Measurements from ENCODE around the gene UNK. TPM values are rescaled to one million over a fixed set of nuclear protein-coding genes. Genes with fewer than 3 reads are reported as not detected.

UNK gene
- total and polyA plus RNA-seq, 2 of the 13 experiments (the other 11 are each of a cell fraction or from before 2014, with no cell fraction given) = 31.6 to 33.0 TPM

DNA sequence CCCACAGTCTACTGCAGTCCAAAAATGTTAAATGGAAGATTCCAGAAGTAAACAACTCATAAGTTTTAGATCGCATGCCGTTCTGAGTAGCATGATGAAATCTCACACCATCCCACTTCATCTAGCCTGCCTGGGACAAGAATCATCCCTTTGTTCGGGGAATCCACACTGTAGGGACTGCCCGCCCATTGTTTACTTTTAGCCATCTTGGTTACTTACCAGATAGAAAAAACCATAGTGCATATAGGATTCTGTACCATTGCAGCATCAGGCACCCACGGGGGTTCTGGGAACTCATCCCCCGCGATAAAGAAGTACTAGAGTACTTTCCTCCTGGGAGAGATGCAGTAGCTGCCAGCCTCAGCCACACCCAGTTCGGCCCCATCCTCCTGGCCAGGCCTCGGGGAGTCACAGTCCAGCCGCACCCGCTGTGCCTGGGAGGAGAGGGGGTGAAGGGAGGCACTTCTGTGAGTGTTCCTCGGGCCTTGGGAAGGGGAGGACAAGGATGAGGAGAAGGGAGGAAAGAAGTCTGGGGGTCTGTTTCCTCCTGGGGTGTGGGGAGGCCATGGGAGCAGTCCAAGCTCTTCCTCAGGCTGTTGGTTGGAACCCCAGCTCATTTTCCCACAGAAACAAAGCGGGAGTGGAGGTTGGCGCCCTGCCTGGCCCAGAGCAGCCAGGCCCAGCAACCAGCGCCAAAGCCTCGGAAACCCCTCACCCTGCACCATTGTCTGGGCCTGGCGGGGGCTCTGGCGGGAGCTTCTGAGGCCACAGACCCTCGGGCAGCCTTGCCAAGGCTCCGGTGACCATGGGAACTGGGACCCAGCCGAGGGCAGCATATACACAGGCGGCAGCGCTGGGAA lies 84.9 kb downstream of the UNK start (continued):
- TF ChIP-seq, protein P1, sequence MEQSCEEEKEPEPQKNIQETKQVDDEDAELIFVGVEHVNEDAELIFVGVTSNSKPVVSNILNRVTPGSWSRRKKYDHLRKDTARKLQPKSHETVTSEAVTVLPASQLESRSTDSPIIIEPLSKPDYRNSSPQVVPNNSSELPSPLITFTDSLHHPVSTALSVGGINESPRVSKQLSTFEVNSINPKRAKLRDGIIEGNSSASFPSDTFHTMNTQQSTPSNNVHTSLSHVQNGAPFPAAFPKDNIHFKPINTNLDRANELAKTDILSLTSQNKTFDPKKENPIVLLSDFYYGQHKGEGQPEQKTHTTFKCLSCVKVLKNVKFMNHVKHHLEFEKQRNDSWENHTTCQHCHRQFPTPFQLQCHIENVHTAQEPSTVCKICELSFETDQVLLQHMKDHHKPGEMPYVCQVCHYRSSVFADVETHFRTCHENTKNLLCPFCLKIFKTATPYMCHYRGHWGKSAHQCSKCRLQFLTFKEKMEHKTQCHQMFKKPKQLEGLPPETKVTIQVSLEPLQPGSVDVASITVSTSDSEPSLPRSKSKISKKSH (CRISPR knock-in tag; IDR thresholded peaks at IDR 0.05; ENCODE audit: borderline replicate concordance) = peak; percentile 88
- TF ChIP-seq ZNF574 (CRISPR knock-in tag; IDR thresholded peaks at IDR 0.05) (peak; percentile 77), FOXJ3 (CRISPR knock-in tag; IDR thresholded peaks at IDR 0.05; ENCODE audit: borderline replicate concordance) (peak; percentile 84; the same call in 1 of the 2 replicates), ZFP37 (CRISPR knock-in tag; IDR thresholded peaks at IDR 0.05; ENCODE audit: borderline replicate concordance) (0 out of 2 replicates have a peak, but pooled peaks have one; percentile 18), NR2C2 (CRISPR knock-in tag; IDR thresholded peaks at IDR 0.05; ENCODE audit: borderline replicate concordance) (peak; percentile 38; the same call in 1 of the 2 replicates), POLR2AphosphoS5 (IDR thresholded peaks at IDR 0.05; ENCODE audit: low read depth, low read length) (peak; percentile 68), TEAD2 (CRISPR knock-in tag; IDR thresholded peaks at IDR 0.05) (no peak), SRSF1 (optimal IDR thresholded peaks at IDR 0.05; ENCODE audit: low read depth, low read length) (peak; percentile 19), ATF7 (IDR thresholded peaks at IDR 0.05) (peak; percentile 68), ATF7 (CRISPR knock-in tag; IDR thresholded peaks at IDR 0.05) (peak; percentile 69; the same call in 1 of the 2 replicates), ZNF619 (CRISPR knock-in tag; IDR thresholded peaks at IDR 0.05) (no peak), PHF5A (CRISPR knock-in tag; IDR thresholded peaks at IDR 0.05; ENCODE audit: low read depth, unreplicated experiment) (peak; percentile 29)
- TF ChIP-seq, protein P2, sequence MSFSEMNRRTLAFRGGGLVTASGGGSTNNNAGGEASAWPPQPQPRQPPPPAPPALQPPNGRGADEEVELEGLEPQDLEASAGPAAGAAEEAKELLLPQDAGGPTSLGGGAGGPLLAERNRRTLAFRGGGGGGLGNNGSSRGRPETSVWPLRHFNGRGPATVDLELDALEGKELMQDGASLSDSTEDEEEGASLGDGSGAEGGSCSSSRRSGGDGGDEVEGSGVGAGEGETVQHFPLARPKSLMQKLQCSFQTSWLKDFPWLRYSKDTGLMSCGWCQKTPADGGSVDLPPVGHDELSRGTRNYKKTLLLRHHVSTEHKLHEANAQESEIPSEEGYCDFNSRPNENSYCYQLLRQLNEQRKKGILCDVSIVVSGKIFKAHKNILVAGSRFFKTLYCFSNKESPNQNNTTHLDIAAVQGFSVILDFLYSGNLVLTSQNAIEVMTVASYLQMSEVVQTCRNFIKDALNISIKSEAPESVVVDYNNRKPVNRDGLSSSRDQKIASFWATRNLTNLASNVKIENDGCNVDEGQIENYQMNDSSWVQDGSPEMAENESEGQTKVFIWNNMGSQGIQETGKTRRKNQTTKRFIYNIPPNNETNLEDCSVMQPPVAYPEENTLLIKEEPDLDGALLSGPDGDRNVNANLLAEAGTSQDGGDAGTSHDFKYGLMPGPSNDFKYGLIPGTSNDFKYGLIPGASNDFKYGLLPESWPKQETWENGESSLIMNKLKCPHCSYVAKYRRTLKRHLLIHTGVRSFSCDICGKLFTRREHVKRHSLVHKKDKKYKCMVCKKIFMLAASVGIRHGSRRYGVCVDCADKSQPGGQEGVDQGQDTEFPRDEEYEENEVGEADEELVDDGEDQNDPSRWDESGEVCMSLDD (CRISPR knock-in tag; IDR thresholded peaks at IDR 0.05; ENCODE audit: borderline replicate concordance) = peak; percentile 68; the same call in 1 of the 2 replicates
- TF ChIP-seq, protein P3, sequence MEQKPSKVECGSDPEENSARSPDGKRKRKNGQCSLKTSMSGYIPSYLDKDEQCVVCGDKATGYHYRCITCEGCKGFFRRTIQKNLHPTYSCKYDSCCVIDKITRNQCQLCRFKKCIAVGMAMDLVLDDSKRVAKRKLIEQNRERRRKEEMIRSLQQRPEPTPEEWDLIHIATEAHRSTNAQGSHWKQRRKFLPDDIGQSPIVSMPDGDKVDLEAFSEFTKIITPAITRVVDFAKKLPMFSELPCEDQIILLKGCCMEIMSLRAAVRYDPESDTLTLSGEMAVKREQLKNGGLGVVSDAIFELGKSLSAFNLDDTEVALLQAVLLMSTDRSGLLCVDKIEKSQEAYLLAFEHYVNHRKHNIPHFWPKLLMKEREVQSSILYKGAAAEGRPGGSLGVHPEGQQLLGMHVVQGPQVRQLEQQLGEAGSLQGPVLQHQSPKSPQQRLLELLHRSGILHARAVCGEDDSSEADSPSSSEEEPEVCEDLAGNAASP (CRISPR knock-in tag; IDR thresholded peaks at IDR 0.05; ENCODE audit: borderline replicate concordance) = peak; percentile 53; the same call in 1 of the 2 replicates
- TF ChIP-seq, protein P4, sequence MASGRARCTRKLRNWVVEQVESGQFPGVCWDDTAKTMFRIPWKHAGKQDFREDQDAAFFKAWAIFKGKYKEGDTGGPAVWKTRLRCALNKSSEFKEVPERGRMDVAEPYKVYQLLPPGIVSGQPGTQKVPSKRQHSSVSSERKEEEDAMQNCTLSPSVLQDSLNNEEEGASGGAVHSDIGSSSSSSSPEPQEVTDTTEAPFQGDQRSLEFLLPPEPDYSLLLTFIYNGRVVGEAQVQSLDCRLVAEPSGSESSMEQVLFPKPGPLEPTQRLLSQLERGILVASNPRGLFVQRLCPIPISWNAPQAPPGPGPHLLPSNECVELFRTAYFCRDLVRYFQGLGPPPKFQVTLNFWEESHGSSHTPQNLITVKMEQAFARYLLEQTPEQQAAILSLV (CRISPR knock-in tag; IDR thresholded peaks at IDR 0.05; ENCODE audit: borderline replicate concordance) = 0 out of 2 replicates have a peak, but pooled peaks have one; percentile 25
- TF ChIP-seq, protein P5, sequence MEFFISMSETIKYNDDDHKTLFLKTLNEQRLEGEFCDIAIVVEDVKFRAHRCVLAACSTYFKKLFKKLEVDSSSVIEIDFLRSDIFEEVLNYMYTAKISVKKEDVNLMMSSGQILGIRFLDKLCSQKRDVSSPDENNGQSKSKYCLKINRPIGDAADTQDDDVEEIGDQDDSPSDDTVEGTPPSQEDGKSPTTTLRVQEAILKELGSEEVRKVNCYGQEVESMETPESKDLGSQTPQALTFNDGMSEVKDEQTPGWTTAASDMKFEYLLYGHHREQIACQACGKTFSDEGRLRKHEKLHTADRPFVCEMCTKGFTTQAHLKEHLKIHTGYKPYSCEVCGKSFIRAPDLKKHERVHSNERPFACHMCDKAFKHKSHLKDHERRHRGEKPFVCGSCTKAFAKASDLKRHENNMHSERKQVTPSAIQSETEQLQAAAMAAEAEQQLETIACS (CRISPR knock-in tag; IDR thresholded peaks at IDR 0.05) = no peak

Measured in HepG2 (cell line).